IPS DF 6.9 (cell line): ENCODE measurements around the gene SPHK2.
"Not testable (repeated sequence)": the region's sequence is repeated elsewhere in the genome, so short reads cannot be mapped to it uniquely, and the experiment has no call there.

Experiments
- DNase-seq: peaks from one replicate; pipeline ENCODE4 v3.0.0-alpha.2; 2013; ENCODE audit warnings: low read depth, low spot score
- H3K27ac ChIP-seq: one replicate; pipeline ENCODE4 v1.5.1; 2013; ENCODE audit warnings: low read length, control low read depth
- H3K27me3 ChIP-seq: 2 replicates; pipeline ENCODE4 v1.6.1; 2013; ENCODE audit warnings: mild to moderate bottlenecking, low read length; ENCODE audit not compliant: control insufficient read depth, insufficient read depth
- H3K36me3 ChIP-seq: 2 replicates; pipeline ENCODE4 v1.6.1; 2013; ENCODE audit warnings: low read length; ENCODE audit not compliant: control insufficient read depth, insufficient read depth
- H3K4me1 ChIP-seq: 2 replicates; pipeline ENCODE4 v1.6.1; 2013; ENCODE audit warnings: low read length; ENCODE audit not compliant: control insufficient read depth, insufficient read depth
- H3K4me3 ChIP-seq: 2 replicates; pipeline ENCODE4 v1.5.1; 2013; ENCODE audit warnings: mild to moderate bottlenecking, low read length
- H3K9me3 ChIP-seq: 2 replicates; pipeline ENCODE4 v1.6.1; 2013; ENCODE audit warnings: low read length, inconsistent platforms; ENCODE audit not compliant: control insufficient read depth, insufficient read depth
- WGBS: extraction: QIAGEN DNeasy Blood & Tissue Kit; methylation state at CpG from one replicate; pipeline ENCODE4 v1.1.7; 2013; ENCODE audit warnings: mixed read lengths, missing lambda C conversion rate; ENCODE audit not compliant: insufficient read length, insufficient coverage; 5-methylcytosine and 5-hydroxymethylcytosine counted together

The SPHK2 gene

DNA sequence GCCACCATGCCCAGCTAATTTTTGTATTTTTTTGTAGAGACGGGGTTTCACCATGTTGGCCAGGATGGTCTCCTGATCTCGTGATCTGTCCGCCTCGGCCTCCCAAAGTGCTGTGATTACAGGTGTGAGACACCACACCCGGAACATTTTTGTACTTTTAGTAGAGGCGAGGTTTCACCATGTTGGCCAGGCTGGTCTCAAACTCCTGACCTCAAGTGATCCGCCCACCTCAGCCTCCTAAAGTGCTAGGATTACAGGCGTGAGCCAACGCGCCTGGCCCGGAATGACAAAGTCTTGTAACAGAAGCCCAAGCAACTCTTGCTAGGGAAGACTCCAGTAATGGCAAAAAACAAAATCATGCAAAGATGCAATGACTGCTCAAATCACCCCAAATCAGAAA lies 13.0 kb downstream of the SPHK2 start:
- not testable (repeated sequence) for H3K27ac ChIP-seq, H3K27me3 ChIP-seq, H3K9me3 ChIP-seq, H3K36me3 ChIP-seq, H3K4me3 ChIP-seq, DNase-seq
- WGBS: no CpG with 5 or more reads among the region's 11 CpGs
- H3K4me1 ChIP-seq: peaks cover 12% of the 10 kb centered on the region

GRCh38 chr19:48632692-48633147 lies 13.4 kb downstream of the SPHK2 start:
- H3K27ac ChIP-seq: no peak overlapping the region
- no peaks in the 10 kb centered on the region; the same call in 1 of the 2 replicates for H3K27me3 ChIP-seq
- no peak overlapping the region for H3K4me3 ChIP-seq
- H3K9me3 ChIP-seq: no peaks in the 10 kb centered on the region
- peaks cover 5% of the 10 kb centered on the region; the same call in 1 of the 2 replicates for H3K36me3 ChIP-seq
- H3K4me1 ChIP-seq: peaks cover 12% of the 10 kb centered on the region
- no peak for DNase-seq

- Histone ChIP-seq H3K9me3 (no peaks in the 10 kb centered on the region), H3K27me3 (no peaks in the 10 kb centered on the region; the same call in 1 of the 2 replicates), H3K36me3 (peaks cover 5% of the 10 kb centered on the region; the same call in 1 of the 2 replicates), H3K27ac (no peak overlapping the region), H3K4me3 (no peak overlapping the region), H3K4me1 (peaks cover 13% of the 10 kb centered on the region)
- WGBS: no CpG with 5 or more reads among the region's 22 CpGs
- DNase-seq: no peak
These were observed 14.1 kb downstream of the SPHK2 start for GRCh38 chr19:48633148-48634035.

DNA sequence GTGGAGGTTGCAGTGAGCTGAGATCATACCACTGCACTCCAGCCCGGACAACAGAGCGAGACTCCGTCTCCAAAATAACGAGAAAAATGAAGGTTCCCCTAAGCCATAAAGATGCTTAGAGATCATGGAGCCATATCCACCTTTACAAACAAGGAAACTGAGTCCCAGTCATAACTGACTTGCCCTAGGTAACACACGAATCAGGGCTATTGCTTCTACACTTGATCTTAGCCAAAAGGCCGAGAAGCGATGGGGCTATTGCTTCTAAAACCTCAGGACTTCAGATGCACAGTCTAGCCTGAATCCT lies 14.7 kb downstream of the SPHK2 start:
- no peak for DNase-seq
- Histone ChIP-seq H3K4me3 (no peak overlapping the region), H3K36me3 (peaks cover 2% of the 10 kb centered on the region; the same call in 1 of the 2 replicates), H3K9me3 (no peaks in the 10 kb centered on the region), H3K4me1 (peaks cover 15% of the 10 kb centered on the region), H3K27ac (no peak overlapping the region), H3K27me3 (no peaks in the 10 kb centered on the region; the same call in 1 of the 2 replicates)
- no CpG with 5 or more reads among the region's 7 CpGs for WGBS

DNA sequence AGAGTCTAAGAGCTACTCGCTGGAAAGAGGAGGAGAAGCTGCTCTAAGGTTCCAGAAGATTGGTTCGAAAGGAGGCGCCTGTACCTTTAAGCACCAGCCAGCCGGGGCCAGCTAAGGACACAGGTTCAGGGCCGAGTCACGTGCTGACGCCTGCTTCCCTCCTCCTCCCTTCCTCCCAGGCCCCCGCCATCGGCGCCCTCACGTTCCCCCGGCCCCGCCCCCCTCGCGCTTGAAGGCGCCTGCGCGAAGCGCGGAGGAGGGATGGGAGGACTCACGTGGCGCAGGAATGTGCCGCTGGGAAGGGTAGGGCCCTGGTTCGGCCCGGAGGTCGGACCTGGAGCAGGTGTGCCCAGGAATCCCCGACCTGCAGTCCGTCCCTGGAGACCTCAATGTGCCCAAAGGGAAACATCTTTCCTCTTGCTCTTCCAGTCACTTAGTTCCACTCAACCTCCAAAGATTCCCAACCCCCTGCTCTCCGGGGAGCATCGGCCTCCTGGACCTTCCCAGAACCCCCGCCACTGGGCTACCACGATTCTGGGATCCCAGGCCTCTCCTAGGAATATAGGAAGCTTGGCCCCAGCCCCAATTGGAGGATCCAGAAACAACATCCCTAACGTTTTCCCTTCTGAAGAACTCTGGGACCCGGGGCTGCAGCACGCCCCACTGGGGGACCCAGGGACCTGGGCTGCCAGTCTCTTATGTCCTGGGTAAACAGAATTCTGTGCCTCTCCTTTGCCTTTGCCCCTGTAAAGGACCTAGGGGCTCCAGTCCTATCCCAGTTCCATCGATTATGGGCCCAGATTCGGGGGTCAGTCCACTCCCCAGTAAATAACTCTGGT lies 15.3 kb downstream of the SPHK2 start:
- Histone ChIP-seq H3K27me3 (no peaks in the 10 kb centered on the region; the same call in 1 of the 2 replicates), H3K4me1 (peaks cover 15% of the 10 kb centered on the region; the same call in 1 of the 2 replicates), H3K4me3 (no peak overlapping the region; the same call in 1 of the 2 replicates), H3K27ac (no peak overlapping the region), H3K36me3 (no peaks in the 10 kb centered on the region), H3K9me3 (no peaks in the 10 kb centered on the region)
- peak; percentile 85 for DNase-seq
- WGBS: no CpG with 5 or more reads among the region's 37 CpGs

DNA sequence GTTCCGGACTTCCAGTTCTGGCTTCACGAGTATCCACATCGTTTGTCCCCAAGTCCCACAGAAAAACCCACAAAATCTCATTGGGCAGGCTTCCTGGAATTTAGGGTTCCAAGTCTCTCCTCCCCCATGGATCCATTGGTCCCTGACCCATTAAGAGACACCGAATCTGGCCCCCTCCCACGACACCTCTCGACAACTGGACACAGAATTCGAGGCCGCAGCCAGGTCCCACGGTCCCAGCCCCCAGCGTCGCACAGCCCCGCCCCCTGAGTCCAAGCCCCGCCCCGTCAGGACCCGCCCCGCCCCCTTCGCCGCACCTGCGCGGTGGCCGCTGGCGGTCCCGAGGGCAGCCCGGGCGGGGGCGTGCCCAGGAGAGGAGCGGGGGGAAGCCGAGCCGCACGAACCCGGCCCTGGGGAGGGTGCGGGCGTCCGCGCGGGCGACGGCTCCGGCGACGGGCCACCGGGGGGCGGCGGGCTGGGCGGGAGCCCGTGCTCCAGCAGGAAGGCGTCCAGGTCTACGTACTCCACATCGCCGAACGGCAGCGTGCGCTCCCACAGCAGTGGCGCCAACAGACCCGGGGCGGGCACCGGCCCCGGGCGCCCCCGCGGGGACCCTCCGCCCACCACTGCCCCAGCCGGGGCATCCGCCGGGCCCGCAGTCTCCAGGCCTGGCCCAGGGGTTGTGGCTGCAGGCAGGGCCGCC lies 16.1 kb downstream of the SPHK2 start:
- Histone ChIP-seq H3K27me3 (no peaks in the 10 kb centered on the region; the same call in 1 of the 2 replicates), H3K9me3 (no peaks in the 10 kb centered on the region), H3K36me3 (no peaks in the 10 kb centered on the region), H3K4me1 (peaks cover 16% of the 10 kb centered on the region; the same call in 1 of the 2 replicates), H3K27ac (no peak overlapping the region), H3K4me3 (peak overlapping the region; percentile 58)
- no CpG with 5 or more reads among the region's 67 CpGs for WGBS
- DNase-seq: no peak

DNA sequence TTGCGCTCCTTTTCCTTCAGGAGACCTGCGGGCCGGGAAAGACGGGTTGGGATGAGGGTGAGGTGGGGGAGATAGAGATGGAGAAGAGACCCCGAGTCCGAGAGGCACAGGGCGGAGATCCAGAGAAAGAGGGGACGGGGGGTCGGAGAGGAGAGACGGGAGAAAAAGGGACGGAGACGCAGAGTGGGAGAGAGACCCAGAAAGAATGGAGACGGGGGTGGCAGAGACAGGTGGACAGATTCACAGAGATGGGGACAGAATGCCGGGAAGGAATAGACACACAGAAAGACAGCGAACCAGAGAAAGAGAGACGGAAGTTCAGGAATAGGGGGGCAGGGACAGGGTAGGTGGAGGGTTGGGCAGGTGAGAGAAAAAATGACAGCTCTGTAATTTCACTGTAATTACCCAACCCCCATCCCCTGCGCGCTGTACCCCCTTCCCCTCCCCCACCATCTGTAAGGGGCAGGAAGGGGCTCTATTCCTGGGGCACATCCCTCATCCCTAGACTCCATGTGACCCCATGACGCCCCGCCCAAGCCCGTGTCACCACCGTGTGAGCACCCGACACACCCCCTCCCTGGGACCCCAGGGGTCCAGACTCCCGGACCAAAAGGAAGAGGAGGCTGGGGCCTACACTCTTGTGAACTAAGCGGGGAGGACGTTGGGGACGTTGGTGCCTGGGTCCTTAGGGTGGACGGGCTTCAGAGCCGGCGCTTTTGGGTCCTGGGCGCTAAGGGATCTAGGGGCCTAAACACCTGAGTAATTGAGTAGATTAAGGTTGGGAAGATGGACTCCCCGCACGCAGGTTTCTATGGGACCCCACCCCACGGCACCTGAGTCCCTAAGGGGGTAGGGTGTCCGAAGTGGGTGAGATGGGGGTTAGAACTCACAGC lies 16.9 kb downstream of the SPHK2 start:
- Histone ChIP-seq H3K27me3 (no peaks in the 10 kb centered on the region; the same call in 1 of the 2 replicates), H3K9me3 (no peaks in the 10 kb centered on the region), H3K4me3 (peak overlapping the region; percentile 58), H3K27ac (no peak overlapping the region), H3K36me3 (no peaks in the 10 kb centered on the region), H3K4me1 (peaks cover 14% of the 10 kb centered on the region; the same call in 1 of the 2 replicates)
- no CpG with 5 or more reads among the region's 35 CpGs for WGBS
- no peak for DNase-seq

DNA sequence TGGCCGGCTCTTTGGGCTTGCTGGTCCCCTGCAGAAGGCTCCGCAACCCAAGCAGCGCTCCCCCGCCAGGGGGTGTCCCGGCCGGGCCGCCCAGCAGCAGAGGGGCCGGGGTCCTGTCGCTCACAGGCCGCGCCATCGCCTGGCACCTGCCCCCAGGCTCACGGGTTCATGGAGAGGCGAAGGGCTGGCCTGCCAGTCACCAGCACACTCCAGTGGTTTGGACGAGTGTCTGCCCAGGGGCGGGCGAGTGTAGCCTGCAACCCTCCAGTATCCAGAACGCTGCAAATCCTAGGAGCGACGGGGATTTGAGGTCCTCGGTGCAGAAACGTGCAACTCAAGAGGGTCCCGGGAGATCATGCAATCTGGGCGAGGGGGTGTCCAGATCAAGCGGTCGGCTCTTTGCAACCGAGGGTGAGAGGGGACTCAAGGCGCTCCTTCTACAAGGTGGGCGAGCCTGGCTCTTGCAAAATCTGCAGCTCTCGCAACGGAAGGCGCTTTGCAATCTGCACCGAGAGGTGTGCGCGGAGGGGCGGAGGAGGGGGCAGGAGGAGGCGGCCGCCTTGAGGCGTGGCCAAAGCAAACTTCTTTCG lies 17.6 kb downstream of the SPHK2 start, which contains the start of gene DBP:
Gene DBP (minus strand): TSS at position 521 of the 590 bp plus-strand sequence. CDS start 385 bp downstream, at position 136.
- Histone ChIP-seq H3K27ac (no peak within 1 kb of the TSS), H3K9me3 (no peaks in the 10 kb centered on the region), H3K36me3 (no peaks in the 10 kb centered on the region), H3K4me3 (peak within 1 kb of the TSS; percentile 58; the same call in 1 of the 2 replicates), H3K4me1 (peaks cover 13% of the 10 kb centered on the region; the same call in 1 of the 2 replicates), H3K27me3 (no peaks in the 10 kb centered on the region; the same call in 1 of the 2 replicates)
- WGBS: no CpG with 5 or more reads among the region's 40 CpGs
- DNase-seq: no peak

DNA sequence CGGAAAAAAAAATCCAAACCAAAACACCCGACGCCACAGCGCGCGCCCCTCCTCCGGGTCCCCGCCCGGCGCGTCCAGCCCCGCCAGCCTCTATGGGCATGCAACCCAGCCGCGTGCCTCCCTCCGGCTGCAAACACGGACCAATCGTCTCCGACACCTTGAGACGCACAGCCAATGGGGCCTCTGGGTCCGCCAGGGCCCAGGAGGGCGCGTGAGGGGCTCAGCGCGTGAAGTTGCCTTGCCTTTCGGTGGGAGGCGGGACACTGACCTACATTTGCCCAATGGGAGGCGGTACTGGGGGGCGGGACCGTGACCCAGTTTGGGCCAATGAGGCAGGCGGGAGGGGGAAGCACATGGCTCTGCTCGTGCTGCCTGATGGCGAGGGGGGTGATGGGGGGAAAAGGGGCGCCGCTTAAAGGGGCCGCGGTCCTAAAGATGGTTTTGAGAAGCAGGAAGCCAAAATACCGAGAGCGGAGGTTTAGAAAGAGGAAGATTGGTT lies 18.2 kb downstream of the SPHK2 start:
- DNase-seq: peak; percentile 97
- Histone ChIP-seq H3K36me3 (no peaks in the 10 kb centered on the region), H3K27me3 (no peaks in the 10 kb centered on the region; the same call in 1 of the 2 replicates), H3K4me3 (peak overlapping the region; percentile 58; the same call in 1 of the 2 replicates), H3K9me3 (no peaks in the 10 kb centered on the region), H3K27ac (no peak overlapping the region), H3K4me1 (peaks cover 13% of the 10 kb centered on the region; the same call in 1 of the 2 replicates)
- no CpG with 5 or more reads among the region's 38 CpGs for WGBS
